Measurements from ENCODE around the gene CEP57L1.

Gene CEP57L1

GRCh38 chr6:109059153-109059552 is 36.2 kb upstream of the CEP57L1 start:
- Histone ChIP-seq H3K4me3 (replicated peaks; ENCODE audit: insufficient read depth, low read length) (no peak overlapping the region), H3K27ac (replicated peaks) (peak overlapping the region; percentile 54), H3K27me3 (ENCODE audit: insufficient read depth, poor library complexity, severe bottlenecking) (no peaks in the 10 kb centered on the region)
- DNase-seq (ENCODE audit: low read depth in 1 of 2, low spot score in 1 of 2), result peak in 1 of 2 experiments; percentile 21
- TF ChIP-seq, protein P1, sequence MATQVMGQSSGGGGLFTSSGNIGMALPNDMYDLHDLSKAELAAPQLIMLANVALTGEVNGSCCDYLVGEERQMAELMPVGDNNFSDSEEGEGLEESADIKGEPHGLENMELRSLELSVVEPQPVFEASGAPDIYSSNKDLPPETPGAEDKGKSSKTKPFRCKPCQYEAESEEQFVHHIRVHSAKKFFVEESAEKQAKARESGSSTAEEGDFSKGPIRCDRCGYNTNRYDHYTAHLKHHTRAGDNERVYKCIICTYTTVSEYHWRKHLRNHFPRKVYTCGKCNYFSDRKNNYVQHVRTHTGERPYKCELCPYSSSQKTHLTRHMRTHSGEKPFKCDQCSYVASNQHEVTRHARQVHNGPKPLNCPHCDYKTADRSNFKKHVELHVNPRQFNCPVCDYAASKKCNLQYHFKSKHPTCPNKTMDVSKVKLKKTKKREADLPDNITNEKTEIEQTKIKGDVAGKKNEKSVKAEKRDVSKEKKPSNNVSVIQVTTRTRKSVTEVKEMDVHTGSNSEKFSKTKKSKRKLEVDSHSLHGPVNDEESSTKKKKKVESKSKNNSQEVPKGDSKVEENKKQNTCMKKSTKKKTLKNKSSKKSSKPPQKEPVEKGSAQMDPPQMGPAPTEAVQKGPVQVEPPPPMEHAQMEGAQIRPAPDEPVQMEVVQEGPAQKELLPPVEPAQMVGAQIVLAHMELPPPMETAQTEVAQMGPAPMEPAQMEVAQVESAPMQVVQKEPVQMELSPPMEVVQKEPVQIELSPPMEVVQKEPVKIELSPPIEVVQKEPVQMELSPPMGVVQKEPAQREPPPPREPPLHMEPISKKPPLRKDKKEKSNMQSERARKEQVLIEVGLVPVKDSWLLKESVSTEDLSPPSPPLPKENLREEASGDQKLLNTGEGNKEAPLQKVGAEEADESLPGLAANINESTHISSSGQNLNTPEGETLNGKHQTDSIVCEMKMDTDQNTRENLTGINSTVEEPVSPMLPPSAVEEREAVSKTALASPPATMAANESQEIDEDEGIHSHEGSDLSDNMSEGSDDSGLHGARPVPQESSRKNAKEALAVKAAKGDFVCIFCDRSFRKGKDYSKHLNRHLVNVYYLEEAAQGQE (IDR thresholded peaks at IDR 0.05; ENCODE audit: insufficient replicate concordance, low read depth), result peak; percentile 23
- TF ChIP-seq GABPA (IDR thresholded peaks at IDR 0.05; ENCODE audit: low read depth), result no peak
- no peak for TF ChIP-seq CTCF (IDR thresholded peaks at IDR 0.05; ENCODE audit: insufficient read depth, low read length)
- no peak for TF ChIP-seq SPI1 (IDR thresholded peaks at IDR 0.05; ENCODE audit: borderline replicate concordance, low read depth)

- TF ChIP-seq SPI1 (IDR thresholded peaks at IDR 0.05; ENCODE audit: borderline replicate concordance, low read depth), result peak; percentile 86
- TF ChIP-seq POLR2AphosphoS5 (IDR thresholded peaks at IDR 0.05; ENCODE audit: low read depth), result no peak
- no peaks in the 10 kb centered on the region for H3K27me3 ChIP-seq (ENCODE audit: insufficient read depth, poor library complexity, severe bottlenecking)
- peak overlapping the region; percentile 54 for H3K27ac ChIP-seq (replicated peaks)
- H3K4me3 ChIP-seq (replicated peaks; ENCODE audit: insufficient read depth, low read length), result no peak overlapping the region
- peak in 1 of 2 experiments; percentile 42 for DNase-seq (ENCODE audit: low read depth in 1 of 2, low spot score in 1 of 2)
Measured at GRCh38 chr6:109059571-109060021, 35.7 kb upstream of the CEP57L1 start.

GRCh38 chr6:109060571-109060970 is 34.7 kb upstream of the CEP57L1 start:
- no peak overlapping the region for H3K27ac ChIP-seq (replicated peaks)
- TF ChIP-seq SPI1 (IDR thresholded peaks at IDR 0.05; ENCODE audit: borderline replicate concordance, low read depth), result no peak
- TF ChIP-seq GABPA (IDR thresholded peaks at IDR 0.05; ENCODE audit: low read depth), result no peak
- TF ChIP-seq POLR2AphosphoS5 (IDR thresholded peaks at IDR 0.05; ENCODE audit: low read depth), result no peak
- TF ChIP-seq, protein P1 (IDR thresholded peaks at IDR 0.05; ENCODE audit: insufficient replicate concordance, low read depth), result no peak
- no peak for TF ChIP-seq CTCF (IDR thresholded peaks at IDR 0.05; ENCODE audit: insufficient read depth, low read length)
- no peak for DNase-seq (ENCODE audit: low read depth in 1 of 2, low spot score in 1 of 2)
- no peak overlapping the region for H3K4me3 ChIP-seq (replicated peaks; ENCODE audit: insufficient read depth, low read length)
- H3K27me3 ChIP-seq (ENCODE audit: insufficient read depth, poor library complexity, severe bottlenecking), result no peaks in the 10 kb centered on the region

- Histone ChIP-seq H3K4me3 (replicated peaks; ENCODE audit: insufficient read depth, low read length) (no peak overlapping the region), H3K27ac (replicated peaks) (no peak overlapping the region), H3K27me3 (ENCODE audit: insufficient read depth, poor library complexity, severe bottlenecking) (no peaks in the 10 kb centered on the region)
- TF ChIP-seq CTCF (IDR thresholded peaks at IDR 0.05; ENCODE audit: insufficient read depth, low read length), result no peak
- TF ChIP-seq POLR2AphosphoS5 (IDR thresholded peaks at IDR 0.05; ENCODE audit: low read depth), result no peak
- no peak for TF ChIP-seq GABPA (IDR thresholded peaks at IDR 0.05; ENCODE audit: low read depth)
- TF ChIP-seq SPI1 (IDR thresholded peaks at IDR 0.05; ENCODE audit: borderline replicate concordance, low read depth), result no peak
- TF ChIP-seq, protein P1 (IDR thresholded peaks at IDR 0.05; ENCODE audit: insufficient replicate concordance, low read depth), result no peak
- DNase-seq (ENCODE audit: low read depth in 1 of 2, low spot score in 1 of 2), result no peak
Measured at GRCh38 chr6:109062216-109062615, 33.1 kb upstream of the CEP57L1 start.

All from HL-60 (cell line).